ENCODE data around the gene S100A4.
"Not testable (repeated sequence)": the region's sequence is repeated elsewhere in the genome, so short reads cannot be mapped to it uniquely, and the experiment has no call there.

S100A4 gene

DNA sequence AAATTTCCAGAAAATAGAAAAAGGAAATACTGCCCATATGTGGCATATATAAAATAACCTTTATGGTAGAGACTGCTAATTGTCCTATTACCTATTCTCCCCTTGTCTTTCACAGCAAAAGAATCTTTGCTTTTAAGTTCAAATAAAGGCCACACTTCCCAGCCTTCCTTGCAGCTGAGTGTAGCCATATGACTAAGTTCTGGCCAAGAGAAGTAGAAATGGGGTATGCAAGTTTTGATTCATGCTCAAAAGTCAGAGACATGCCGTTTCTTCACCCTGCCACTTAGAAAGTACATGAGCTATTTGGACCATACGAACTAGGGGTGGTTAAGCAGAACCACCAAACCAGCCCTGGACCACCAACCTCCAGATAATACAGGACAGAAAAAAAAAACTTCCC lies 38.4 kb upstream of the S100A4 start:
- DNase-seq (ENCODE audit: low read depth) = no peak
- no peak overlapping the region for H3K4me3 ChIP-seq (ENCODE audit: low read length)
- TF ChIP-seq, protein P1, sequence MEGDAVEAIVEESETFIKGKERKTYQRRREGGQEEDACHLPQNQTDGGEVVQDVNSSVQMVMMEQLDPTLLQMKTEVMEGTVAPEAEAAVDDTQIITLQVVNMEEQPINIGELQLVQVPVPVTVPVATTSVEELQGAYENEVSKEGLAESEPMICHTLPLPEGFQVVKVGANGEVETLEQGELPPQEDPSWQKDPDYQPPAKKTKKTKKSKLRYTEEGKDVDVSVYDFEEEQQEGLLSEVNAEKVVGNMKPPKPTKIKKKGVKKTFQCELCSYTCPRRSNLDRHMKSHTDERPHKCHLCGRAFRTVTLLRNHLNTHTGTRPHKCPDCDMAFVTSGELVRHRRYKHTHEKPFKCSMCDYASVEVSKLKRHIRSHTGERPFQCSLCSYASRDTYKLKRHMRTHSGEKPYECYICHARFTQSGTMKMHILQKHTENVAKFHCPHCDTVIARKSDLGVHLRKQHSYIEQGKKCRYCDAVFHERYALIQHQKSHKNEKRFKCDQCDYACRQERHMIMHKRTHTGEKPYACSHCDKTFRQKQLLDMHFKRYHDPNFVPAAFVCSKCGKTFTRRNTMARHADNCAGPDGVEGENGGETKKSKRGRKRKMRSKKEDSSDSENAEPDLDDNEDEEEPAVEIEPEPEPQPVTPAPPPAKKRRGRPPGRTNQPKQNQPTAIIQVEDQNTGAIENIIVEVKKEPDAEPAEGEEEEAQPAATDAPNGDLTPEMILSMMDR (conservative IDR thresholded peaks at IDR 0.05; ENCODE audit: low read depth, low read length) = no peak

DNA sequence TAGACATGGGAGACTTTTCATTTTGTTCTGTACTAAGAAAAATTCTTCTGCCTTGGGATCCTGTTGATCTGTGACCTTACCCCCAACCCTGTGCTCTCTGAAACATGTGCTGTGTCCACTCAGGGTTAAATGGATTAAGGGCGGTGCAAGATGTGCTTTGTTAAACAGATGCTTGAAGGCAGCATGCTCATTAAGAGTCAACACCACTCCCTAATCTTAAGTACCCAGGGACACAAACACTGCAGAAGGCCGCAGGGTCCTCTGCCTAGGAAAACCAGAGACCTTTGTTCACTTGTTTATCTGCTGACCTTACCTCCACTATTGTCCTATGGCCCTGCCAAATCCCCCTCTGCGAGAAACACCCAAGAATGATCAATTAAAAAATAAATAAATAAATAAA lies 37.9 kb upstream of the S100A4 start:
- not testable (repeated sequence) for H3K4me3 ChIP-seq (ENCODE audit: low read length); DNase-seq (ENCODE audit: low read depth)

DNA sequence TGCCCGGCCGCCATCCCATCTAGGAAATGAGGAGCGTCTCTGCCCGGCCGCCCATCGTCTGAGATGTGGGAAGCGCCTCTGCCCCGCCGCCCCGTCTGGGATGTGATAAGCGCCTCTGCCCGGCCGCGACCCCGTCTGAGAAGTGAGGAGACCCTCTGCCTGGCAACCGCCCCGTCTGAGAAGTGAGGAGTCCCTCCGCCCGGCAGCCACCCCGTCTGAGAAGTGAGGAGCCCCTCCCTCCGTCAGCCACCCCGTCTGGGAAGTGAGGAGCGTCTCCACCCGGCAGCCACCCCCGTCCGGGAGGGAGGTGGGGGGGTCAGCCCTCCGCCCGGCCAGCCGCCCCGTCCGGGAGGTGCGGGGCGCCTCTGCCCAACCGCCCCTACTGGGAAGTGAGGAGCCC lies 37.2 kb upstream of the S100A4 start:
- DNase-seq (ENCODE audit: low read depth); H3K4me3 ChIP-seq (ENCODE audit: low read length): not testable (repeated sequence)

DNA sequence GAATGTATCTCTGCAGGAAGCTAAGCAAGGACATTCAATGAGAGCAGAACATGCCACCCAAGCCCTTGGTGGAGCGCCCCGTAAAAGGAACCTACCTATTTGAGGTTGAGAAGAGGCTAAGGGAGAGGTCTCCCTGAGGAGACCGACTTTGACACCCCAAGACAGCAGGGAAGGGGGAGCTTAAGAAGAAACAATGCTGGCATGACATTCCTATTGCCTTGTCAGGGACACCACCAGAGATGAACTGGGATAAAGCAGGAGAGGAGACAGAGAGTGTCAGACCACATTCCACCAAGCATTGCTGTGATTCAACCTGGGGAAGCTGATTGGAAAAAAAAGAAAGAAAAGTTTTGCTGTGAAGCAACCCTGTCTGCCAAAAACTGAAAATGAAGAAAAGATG lies 33.3 kb upstream of the S100A4 start:
- TF ChIP-seq, protein P1 (conservative IDR thresholded peaks at IDR 0.05; ENCODE audit: low read depth, low read length) = no peak
- H3K4me3 ChIP-seq (ENCODE audit: low read length) = no peak overlapping the region
- DNase-seq (ENCODE audit: low read depth) = no peak

DNA sequence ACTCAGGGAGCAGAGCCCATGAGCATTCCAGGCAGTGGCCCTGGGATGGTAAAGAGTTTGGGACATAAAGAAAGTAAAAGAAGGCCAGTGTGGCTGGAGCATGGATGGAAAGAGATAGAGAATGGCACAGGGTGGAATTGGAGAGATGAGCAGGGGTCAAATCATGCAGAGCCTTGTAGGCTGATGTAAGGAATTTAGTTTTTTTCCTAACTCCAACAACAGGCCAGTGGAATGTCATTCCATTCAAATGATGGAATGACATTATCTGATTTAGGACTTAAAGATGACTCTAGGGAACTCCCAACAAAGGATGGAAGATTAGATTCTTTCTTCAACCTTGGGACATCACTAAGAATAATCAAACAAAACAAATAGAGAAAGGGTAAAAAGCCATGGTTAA lies 32.9 kb upstream of the S100A4 start:
- TF ChIP-seq, protein P1 (conservative IDR thresholded peaks at IDR 0.05; ENCODE audit: low read depth, low read length) = no peak
- no peak for DNase-seq (ENCODE audit: low read depth)
- no peak overlapping the region for H3K4me3 ChIP-seq (ENCODE audit: low read length)

GRCh38 chr1:153577624-153578051 lies 32.0 kb upstream of the S100A4 start:
- DNase-seq (ENCODE audit: low read depth) = no peak
- no peak overlapping the region for H3K4me3 ChIP-seq (ENCODE audit: low read length)
- TF ChIP-seq, protein P1 (conservative IDR thresholded peaks at IDR 0.05; ENCODE audit: low read depth, low read length) = no peak

GRCh38 chr1:153577138-153577537 lies 31.5 kb upstream of the S100A4 start:
- no peak for DNase-seq (ENCODE audit: low read depth)
- no peak overlapping the region for H3K4me3 ChIP-seq (ENCODE audit: low read length)
- TF ChIP-seq, protein P1 (conservative IDR thresholded peaks at IDR 0.05; ENCODE audit: low read depth, low read length) = no peak

DNA sequence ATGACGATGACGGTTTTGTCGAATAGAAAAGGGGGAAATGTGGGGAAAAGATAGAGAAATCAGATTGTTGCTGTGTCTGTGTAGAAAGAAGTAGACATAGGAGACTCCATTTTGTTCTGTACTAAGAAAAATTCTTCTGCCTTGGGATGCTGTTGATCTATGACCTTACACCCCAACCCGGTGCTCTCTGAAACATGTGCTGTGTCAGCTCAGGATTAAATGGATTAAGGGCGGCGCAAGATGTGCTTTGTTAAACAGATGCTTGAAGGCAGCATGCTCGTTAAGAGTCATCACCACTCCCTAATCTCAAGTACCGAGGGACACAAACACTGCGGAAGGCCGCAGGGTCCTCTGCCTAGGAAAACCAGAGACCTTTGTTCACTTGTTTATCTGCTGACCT lies 29.9 kb upstream of the S100A4 start:
- H3K4me3 ChIP-seq (ENCODE audit: low read length); DNase-seq (ENCODE audit: low read depth): not testable (repeated sequence)

- DNase-seq (ENCODE audit: low read depth); H3K4me3 ChIP-seq (ENCODE audit: low read length): not testable (repeated sequence)
Measured at GRCh38 chr1:153575081-153575491, 29.5 kb upstream of the S100A4 start.
